Activated T-helper 1 cell treated with anti-CD3 and anti-CD28 coated beads, Interleukin-2, amount 50 U/mL, for 16 hours (primary cell): ENCODE measurements around the gene ENPP1.

Source experiments
- DNase-seq, 2 donors: peaks; one replicate each; pipeline ENCODE4 v3.0.0-alpha.2; 2020; ENCODE audit warnings: low read depth in 1 of 2, low spot score in 1 of 2

ENPP1 gene

GRCh38 chr6:131784561-131784960, 23.3 kb upstream of the ENPP1 start:
- no peak for DNase-seq

- no peak for DNase-seq
These were observed 20.7 kb upstream of the ENPP1 start for GRCh38 chr6:131787079-131787478.

DNA sequence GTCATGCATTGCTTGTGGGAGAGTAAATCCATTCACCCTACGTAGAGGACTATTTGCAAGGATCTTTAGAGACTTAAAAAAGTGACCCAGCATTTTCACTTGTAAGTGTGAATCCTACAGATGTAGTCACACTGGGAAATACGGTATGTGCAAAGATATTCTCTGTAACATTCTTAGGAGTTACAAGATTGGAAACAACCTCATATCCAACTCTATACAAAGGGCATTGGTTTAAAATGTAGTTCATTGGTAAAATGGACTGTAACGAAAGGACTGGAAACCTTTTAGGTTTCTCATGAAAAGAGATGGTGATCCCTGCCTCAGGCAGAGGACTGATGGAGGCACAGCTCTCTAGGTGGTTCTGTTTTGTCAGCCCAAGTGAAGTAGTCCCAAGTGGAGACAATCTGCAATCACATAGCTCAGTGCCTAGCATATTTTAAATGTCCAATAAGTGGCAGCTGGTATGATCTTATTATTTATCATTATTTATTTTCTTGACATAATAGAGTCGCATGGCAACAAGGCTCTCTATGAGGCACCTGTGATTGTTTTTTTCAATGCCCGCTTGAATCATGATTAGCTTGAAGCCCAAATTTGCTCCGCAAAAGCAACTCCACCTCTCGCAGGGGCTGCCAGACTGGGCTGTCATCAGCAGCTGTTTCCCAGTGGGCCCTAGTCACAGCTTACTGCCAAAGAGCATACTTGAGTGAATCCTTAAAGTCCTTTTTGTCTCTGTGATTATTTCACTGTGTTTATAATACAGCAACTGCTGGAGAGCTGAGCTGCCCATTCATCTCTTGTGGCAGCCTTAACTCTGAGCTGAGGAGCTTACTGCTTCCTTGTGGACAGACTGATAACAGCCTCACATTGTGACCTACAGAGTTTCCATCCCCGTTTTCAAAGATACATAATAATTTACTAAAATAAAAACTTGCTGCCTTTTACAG, 19.8 kb upstream of the ENPP1 start:
- no peak for DNase-seq

GRCh38 chr6:131789219-131789618, 18.6 kb upstream of the ENPP1 start:
- no peak for DNase-seq

DNA sequence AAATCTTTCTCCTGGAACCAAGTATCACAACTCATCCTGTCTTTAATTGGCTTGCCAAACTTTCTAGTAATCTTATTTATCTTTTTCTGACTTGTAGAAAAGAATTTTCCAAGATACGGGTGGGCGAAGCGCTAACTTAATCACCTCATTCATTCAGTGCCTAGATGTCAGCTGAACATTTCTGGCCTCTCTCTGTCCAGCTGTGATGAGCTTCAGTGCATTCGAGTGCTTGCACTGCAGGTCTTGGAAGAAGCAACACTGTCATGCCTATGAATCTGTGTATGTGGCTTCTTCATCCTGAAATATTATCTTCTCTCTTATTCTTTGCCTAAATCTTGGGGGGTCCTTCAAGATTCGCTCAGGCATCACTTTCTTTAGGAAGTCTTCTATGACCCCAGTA, 16.3 kb upstream of the ENPP1 start:
- DNase-seq, result no peak

DNA sequence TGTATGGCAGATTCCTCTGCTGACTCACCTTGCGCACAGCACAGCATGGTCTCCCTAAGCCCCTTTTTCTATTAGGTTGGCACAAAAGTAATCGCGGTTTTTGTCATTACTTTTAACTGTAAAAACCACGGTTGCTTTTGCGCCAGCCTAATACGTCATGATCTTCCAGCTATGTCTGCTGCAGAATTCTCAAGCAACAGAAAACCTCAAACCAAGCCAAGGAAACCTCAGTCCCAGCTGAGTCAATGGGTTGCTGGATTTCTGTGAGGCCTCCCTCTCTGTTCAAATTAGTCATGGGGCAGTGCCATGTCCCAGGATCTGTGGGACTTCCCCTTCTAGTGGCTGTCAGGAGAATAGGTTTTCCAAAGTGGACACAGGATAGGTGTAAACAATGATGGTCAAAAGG, 15.7 kb upstream of the ENPP1 start:
- no peak for DNase-seq

DNA sequence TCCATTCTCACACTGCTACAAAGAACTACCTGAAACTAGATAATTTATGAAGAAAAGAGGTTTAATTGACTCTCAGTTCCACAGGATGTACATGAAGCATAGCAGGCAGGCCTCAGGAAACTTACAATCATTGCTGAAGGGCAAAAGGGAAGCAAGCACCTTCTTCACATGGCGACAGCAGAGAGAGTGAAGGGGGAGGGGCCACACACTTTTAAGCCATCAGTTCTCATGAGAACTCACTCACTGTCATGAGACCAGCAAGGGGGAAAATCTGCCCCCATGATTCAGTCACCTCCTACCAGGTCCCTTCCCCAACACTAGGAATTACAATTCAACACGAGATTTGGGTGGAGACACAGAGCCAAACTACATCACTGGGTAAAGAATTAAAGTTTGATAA, 12.5 kb upstream of the ENPP1 start:
- no peak for DNase-seq

GRCh38 chr6:131802347-131802746, 5.5 kb upstream of the ENPP1 start:
- DNase-seq, result no peak

DNA sequence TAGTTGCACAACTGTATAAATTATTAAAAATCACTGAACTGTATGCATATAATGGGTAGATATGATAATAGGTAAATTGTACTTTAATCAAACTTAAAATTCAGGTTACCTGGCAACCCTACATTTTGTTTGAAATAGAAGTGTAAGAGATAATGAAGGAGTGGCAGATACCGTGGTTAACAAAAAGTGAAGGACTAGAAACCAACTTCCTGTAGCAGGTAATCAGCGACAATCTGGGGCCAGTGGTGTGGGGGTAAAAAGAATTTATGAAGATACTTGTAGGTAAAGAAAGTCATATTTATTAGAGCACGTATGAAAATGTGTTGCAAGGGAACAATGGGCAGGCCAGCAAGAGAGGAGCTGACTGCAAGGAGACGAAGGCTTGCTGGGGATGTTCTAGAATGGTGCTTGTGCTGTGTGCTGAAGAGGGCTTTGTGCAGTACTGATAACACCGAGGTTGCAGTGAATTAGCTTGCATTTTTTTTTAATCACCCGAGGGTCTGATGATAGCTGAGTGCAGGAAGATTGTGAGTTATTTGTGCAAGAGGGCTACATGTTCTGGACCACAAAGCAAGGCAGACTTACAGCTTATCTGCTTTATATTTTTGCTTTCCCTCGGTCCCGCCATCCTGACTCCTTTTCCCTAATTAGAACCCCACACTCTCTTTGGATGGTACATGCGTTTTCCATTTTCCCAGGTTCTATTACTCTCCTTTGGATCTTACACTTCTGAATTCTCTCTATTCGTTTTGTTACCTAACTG, 4.6 kb upstream of the ENPP1 start:
- DNase-seq, result no peak

GRCh38 chr6:131804131-131804530, 3.7 kb upstream of the ENPP1 start:
- DNase-seq, result no peak

DNA sequence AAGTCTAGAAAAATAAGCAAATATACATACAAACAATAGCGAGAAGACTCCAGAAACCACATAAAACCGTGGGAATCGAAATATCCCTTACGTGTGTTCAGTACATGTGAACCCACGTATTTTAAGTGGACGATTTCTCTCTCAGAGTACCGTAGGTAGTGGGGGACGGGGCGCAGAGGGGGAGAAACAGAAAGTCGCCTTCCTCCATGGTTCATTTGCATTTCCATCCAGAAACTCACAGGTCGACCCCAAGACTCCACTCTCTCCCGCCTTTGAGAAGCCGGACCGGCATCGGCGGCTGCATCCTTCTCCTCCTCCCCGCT, 538 bp upstream of the ENPP1 start:
- DNase-seq, result no peak

DNA sequence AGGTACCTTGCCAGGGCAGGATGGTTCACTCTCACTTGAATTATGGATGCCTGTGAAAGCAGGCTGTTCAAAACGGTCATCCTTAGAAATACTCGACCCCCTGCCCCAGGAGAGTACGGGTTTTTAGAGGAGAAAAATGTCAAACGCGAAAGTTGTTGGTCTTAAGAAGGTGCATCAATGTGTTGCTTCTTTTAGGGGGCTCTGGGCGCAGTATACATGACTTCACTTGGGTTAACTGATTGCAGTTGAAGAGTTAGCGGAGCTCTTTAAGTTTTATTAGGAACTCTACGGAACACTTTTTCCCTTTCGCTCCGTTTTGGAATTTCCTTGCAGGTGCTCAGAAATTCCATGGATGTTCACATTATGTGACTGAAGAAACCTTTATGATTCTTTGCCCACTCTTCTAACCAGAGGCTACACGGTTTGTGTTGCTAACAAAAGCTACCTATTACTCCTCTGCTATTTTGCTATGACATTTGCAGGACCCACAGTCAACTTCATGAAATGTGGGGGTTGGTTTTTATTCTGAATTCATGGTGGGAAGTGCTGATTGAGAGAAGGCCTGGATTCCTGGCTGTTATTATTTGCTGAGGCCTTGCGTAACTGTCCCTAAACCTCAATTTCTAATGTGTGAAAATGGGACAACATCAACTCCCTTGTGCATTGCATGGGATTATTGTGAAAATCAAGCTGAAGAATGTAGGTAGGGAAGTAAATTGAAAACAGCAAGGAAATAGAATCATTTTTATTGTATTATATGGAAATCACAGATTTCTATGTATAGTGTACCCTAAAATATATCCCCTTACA, 845 bp downstream of the ENPP1 start:
- no peak for DNase-seq

DNA sequence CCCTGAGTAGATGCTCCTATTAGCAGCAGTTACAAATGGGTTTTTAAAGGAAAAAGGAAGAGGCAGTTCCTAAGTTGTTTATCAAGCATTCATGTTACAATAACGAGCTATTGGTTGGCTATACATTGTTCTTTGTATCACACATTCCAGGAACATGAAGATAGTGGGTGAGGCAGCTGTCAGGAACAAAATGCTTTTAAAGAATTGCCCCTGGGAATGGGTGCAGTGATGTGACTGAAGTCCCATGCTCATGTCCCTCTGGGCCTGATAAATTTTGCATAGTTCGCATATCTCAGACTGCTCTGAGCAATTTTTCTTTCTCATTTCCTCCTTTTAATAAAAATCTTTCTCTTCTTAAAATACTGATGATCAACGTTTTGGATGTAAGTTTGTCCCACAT, 3.7 kb downstream of the ENPP1 start:
- no peak for DNase-seq

DNA sequence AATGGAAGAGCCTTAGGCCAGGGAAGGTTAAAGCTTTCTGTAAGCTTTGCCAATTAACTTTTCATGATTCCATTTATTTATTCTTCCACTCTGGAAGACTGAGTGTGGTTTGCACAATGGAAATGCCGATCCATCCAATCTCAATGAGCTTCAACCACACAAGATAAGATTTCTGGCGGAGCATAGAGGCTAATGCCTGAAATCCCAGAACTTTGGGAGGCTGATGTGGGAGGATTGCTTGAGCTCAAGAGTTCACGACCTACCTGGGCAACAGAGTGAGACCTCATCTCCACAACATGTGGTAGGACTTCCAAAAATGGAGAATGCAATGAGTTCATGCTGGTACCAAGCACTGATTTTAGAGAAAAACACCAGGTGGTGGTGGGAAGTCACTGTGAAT, 6.2 kb downstream of the ENPP1 start:
- no peak for DNase-seq

DNA sequence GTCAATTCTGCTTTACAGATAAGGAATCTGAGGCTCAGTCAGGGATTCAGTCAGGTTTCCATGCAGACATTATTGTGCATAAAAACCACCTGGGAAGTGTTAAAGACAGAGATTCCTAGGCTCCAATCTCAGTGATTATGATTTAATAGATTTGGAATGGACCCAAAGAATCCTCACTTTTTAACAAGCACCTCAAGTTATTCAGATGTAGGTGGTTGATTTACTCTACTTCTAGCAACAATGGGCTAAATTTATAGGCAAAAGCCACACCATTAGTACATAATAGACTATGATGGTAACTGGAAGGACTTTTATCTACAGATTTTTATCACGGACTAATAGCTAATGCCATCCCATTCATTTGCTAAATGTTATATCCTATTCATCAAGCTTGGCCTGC, 9.0 kb downstream of the ENPP1 start:
- no peak for DNase-seq

- DNase-seq, result no peak
These were observed 11.8 kb downstream of the ENPP1 start for GRCh38 chr6:131819572-131820124.

DNA sequence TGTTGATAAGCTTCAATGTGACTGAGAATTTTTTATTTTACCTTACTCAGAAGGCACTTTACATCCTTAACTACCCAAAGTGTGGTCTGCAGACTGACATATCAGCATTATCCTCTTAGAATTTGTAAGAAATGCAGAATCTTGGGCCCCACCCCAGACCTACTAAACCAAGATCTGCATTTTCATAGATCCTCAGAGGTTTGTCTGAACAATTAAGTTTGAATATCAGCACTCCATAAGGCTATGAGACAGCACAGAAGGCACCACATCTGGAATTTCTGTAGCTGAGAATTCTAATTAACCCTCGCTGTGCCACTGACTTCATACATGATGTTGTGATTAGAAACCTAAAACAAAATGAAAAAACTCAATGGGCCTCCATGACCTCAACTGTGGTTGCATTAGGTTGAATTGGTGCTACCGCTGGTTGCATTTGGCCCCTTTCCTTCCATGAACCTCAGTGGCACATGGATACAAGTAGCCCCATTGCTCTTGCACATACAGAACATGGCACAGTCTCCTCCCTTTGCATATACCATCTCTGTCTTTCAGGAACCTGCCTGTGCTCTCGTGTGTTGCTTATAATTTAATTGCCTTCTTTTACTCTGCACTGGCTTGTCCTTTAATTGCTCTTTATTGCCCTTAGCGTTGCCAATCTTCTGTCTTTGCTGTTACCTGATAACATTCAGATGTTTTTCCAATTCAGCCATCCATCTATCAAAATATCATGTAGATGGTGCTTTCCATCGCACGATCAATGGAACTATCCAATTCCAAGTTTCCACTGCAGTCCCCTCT, 13.4 kb downstream of the ENPP1 start:
- DNase-seq, result no peak

GRCh38 chr6:131822119-131822518, 14.3 kb downstream of the ENPP1 start:
- DNase-seq, result no peak

GRCh38 chr6:131823276-131823902, 15.6 kb downstream of the ENPP1 start:
- no peak for DNase-seq

DNA sequence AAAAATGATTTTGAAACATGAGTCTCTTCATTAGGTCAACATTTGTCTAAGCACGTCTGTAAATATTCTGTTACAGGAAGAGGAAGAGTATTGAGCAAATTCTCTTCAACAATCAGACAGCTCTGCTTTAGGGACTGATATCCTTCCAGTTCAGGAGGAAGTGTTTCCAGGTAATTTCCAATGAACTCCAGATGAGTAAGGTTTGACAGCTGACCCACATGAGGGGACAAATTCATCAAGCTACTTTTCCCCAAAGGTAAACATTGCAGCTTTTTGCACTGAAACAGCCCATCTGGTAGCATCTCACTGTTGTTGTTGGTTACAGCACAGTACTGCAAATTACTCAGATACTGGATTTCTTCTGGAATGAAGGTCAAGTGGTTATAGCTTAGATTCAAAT, 18.1 kb downstream of the ENPP1 start:
- DNase-seq, result no peak
